Neuronal stem cell (in vitro differentiated cells): ENCODE results near the gene CYB5R3. TPM values are rescaled to one million over a fixed set of nuclear protein-coding genes. Genes with fewer than 3 reads are reported as not detected.

Experiments
- DNase-seq: peaks from one replicate; pipeline ENCODE4 v3.0.0-alpha.2; 2013; ENCODE audit warnings: low spot score
- H2AFZ ChIP-seq: one replicate; pipeline ENCODE4 v1.6.1; 2013; ENCODE audit warnings: mild to moderate bottlenecking, low read length, inconsistent platforms
- H2AK5ac ChIP-seq: 2 replicates; pipeline ENCODE4 v1.6.1; 2013; ENCODE audit warnings: low read depth, mild to moderate bottlenecking, inconsistent platforms, low read length, moderate library complexity, mixed read lengths
- H2BK120ac ChIP-seq: 2 replicates; pipeline ENCODE4 v1.6.1; 2013; ENCODE audit warnings: low read depth, mild to moderate bottlenecking, inconsistent platforms, low read length, moderate library complexity, mixed read lengths
- H2BK12ac ChIP-seq: one replicate; pipeline ENCODE4 v1.6.1; 2013; ENCODE audit warnings: low read length, inconsistent platforms
- H2BK15ac ChIP-seq: 2 replicates; pipeline ENCODE4 v1.6.1; 2013; ENCODE audit warnings: mild to moderate bottlenecking, low read length, inconsistent platforms, mixed read lengths
- H2BK5ac ChIP-seq: one replicate; pipeline ENCODE4 v1.6.1; 2013; ENCODE audit warnings: inconsistent platforms, mild to moderate bottlenecking, low read length, moderate library complexity
- H3K14ac ChIP-seq: one replicate; pipeline ENCODE4 v1.6.1; 2013; ENCODE audit warnings: low read length, inconsistent platforms
- H3K18ac ChIP-seq: 2 replicates; pipeline ENCODE4 v1.6.1; 2013; ENCODE audit warnings: low read length, inconsistent platforms
- H3K23ac ChIP-seq: 2 replicates; pipeline ENCODE4 v1.6.1; 2013; ENCODE audit warnings: low read depth, mild to moderate bottlenecking, mixed read lengths, low read length, inconsistent platforms; ENCODE audit not compliant: poor library complexity
- H3K27ac ChIP-seq: replicated peaks from 3 replicates; pipeline ENCODE4 v1.5.1; 2013; ENCODE audit warnings: low read length, inconsistent platforms
- H3K27me3 ChIP-seq, 3 experiments: 2 replicates each; pipeline ENCODE4 v1.6.1; 2013; ENCODE audit warnings: low read length in 3 of 3, mild to moderate bottlenecking in 2 of 3, inconsistent platforms in 1 of 3, low read depth in 1 of 3, mixed read lengths in 1 of 3, moderate library complexity in 1 of 3; ENCODE audit not compliant: control insufficient read depth in 3 of 3, insufficient read depth in 3 of 3
- H3K36me3 ChIP-seq, 2 donors: replicated peaks in 1 of 2; 2 replicates each; pipeline ENCODE4 v1.6.1; 2013; ENCODE audit warnings: low read length in 2 of 2; ENCODE audit not compliant: control insufficient read depth in 2 of 2, insufficient read depth in 2 of 2
- H3K4ac ChIP-seq: 2 replicates; pipeline ENCODE4 v1.6.1; 2013; ENCODE audit warnings: inconsistent platforms, mild to moderate bottlenecking, low read length, moderate library complexity
- H3K4me1 ChIP-seq, 2 donors: 1 replicate in 1 of 2; 2 replicates in 1 of 2; pipeline ENCODE4 v1.6.1; 2013; ENCODE audit warnings: low read length in 2 of 2, low read depth in 1 of 2; ENCODE audit not compliant: control insufficient read depth in 2 of 2, insufficient read depth in 1 of 2
- H3K4me2 ChIP-seq: one replicate; pipeline ENCODE4 v1.6.1; 2013; ENCODE audit warnings: mild to moderate bottlenecking, low read length, inconsistent platforms; ENCODE audit not compliant: insufficient read depth, poor library complexity, severe bottlenecking
- H3K4me3 ChIP-seq, 2 donors: 2 replicates each; pipeline ENCODE4 v1.5.1; 2013; ENCODE audit warnings: low read length in 2 of 2, mild to moderate bottlenecking in 2 of 2, inconsistent platforms in 1 of 2, moderate library complexity in 1 of 2
- H3K79me1 ChIP-seq: one replicate; pipeline ENCODE4 v1.6.1; 2013; ENCODE audit warnings: low read depth, mild to moderate bottlenecking, inconsistent platforms, low read length, moderate library complexity
- H3K9ac ChIP-seq: one replicate; pipeline ENCODE4 v1.6.1; 2013; ENCODE audit warnings: mild to moderate bottlenecking, low read depth, low read length, inconsistent platforms; ENCODE audit not compliant: poor library complexity
- H3K9me3 ChIP-seq, 2 donors: replicated peaks in 1 of 2; 2 replicates each; pipeline versions ENCODE3 to v1.6.1; 2013; ENCODE audit warnings: low read length in 2 of 2, mild to moderate bottlenecking in 2 of 2, inconsistent platforms in 1 of 2, low read depth in 1 of 2, mixed read lengths in 1 of 2, moderate library complexity in 1 of 2; ENCODE audit not compliant: control insufficient read depth in 2 of 2, insufficient read depth in 1 of 2
- H4K8ac ChIP-seq: one replicate; pipeline ENCODE4 v1.6.1; 2013; ENCODE audit warnings: low read depth, mild to moderate bottlenecking, inconsistent platforms, low read length, moderate library complexity
- H4K91ac ChIP-seq: one replicate; pipeline ENCODE4 v1.6.1; 2013; ENCODE audit warnings: low read length, low read depth, mild to moderate bottlenecking, inconsistent platforms; ENCODE audit not compliant: poor library complexity
- WGBS, 2 donors: extraction: QIAGEN DNeasy Blood & Tissue Kit; methylation state at CpG; one replicate each; pipeline ENCODE4 v1.1.7; 2013; ENCODE audit warnings: missing lambda C conversion rate in 2 of 2, mixed read lengths in 1 of 2; ENCODE audit not compliant: insufficient read length in 2 of 2, insufficient replicate concordance in 1 of 2; ENCODE audit errors: extremely low coverage in 2 of 2; 5-methylcytosine and 5-hydroxymethylcytosine counted together
- polyA plus RNA-seq, 2 experiments: library from polyadenylated mRNA; stranded (reverse); fragments of 200-250 nt; gene quantifications; one replicate each; pipeline ENCODE4 v1.2.3, GENCODE V29; 2013

CYB5R3 gene
- polyA plus RNA-seq (2013, experiment 1 of 2) = 108 TPM
- polyA plus RNA-seq (2013, experiment 2 of 2) = 107 TPM

DNA sequence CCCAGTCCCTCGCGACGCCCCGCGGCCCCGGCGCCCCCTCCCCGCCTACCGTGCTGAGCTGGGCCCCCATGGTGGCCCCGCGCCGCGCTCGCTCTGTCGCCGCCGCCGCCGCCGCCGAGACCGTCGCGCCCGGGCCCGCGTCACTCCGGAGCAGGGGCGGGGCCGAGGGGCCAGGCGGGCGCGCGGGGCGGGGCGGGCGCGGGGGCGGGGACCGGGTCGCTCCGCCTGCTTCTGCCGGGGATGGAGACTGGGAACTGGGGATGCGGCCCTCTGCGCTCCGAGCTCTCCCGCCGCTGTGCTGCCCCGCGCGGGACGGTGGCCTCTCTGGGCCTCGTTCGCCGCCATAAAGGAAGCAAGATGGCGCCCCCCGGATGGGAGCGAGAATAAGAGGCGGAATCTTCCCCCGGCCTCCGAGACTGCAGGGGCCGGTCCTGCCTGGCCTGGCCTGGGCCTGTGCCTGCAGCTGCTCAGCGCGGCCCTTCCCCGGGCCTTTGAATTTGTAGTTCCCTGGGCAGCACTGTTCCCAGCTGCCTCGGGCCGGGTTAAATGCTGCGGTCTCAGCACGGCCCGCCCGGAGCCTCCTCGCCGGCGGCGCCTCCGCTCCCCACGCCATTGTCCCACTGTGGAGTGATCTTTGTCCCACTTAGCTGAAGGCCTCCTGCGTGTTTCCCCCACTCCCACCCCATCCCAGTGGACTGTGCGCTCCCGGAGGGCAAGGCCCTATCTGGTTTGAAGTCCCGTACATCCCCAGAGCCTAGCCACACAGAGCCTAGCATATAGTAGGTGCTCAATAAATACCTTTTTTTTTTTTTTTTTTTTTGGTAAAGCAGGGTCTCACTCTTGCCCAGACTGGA lies at the start of gene CYB5R3:
Gene CYB5R3 (minus strand): TSS at position 147 of the 854 bp plus-strand sequence. CDS start 77 bp downstream, at position 70.
- Histone ChIP-seq H3K14ac (peak within 1 kb of the TSS; percentile 94), H2BK5ac (peak within 1 kb of the TSS; percentile 95), H3K27me3 (peaks cover 0 to 5% (median 0%) of the 10 kb centered on the region in 3 experiments), H2BK12ac (peak within 1 kb of the TSS; percentile 94), H3K18ac (peak within 1 kb of the TSS; percentile 93), H2BK15ac (peak within 1 kb of the TSS; percentile 94), H3K9me3 (no peaks in the 10 kb centered on the region), H3K4me3 (peak within 1 kb of the TSS; percentile 100), H3K4ac (peak within 1 kb of the TSS; percentile 98), H3K4me1 (peaks cover 9 to 11% of the 10 kb centered on the region in 2 donors), H2BK120ac (no peak within 1 kb of the TSS), H4K8ac (peak within 1 kb of the TSS; percentile 65), H3K27ac (no peak within 1 kb of the TSS), H3K9ac (peak within 1 kb of the TSS; percentile 100), H2AK5ac (peak within 1 kb of the TSS; percentile 92), H3K23ac (peak within 1 kb of the TSS; percentile 96), H2AFZ (peak within 1 kb of the TSS; percentile 94), H3K36me3 (peaks cover 2 to 5% of the 10 kb centered on the region in 2 donors), H4K91ac (peak within 1 kb of the TSS; percentile 95), H3K4me2 (peak within 1 kb of the TSS; percentile 89), H3K79me1 (peaks cover 28% of the 10 kb centered on the region)
- peak; percentile 66 for DNase-seq
- WGBS, 2 donors = no CpG with 5 or more reads among the region's 81 CpGs

DNA sequence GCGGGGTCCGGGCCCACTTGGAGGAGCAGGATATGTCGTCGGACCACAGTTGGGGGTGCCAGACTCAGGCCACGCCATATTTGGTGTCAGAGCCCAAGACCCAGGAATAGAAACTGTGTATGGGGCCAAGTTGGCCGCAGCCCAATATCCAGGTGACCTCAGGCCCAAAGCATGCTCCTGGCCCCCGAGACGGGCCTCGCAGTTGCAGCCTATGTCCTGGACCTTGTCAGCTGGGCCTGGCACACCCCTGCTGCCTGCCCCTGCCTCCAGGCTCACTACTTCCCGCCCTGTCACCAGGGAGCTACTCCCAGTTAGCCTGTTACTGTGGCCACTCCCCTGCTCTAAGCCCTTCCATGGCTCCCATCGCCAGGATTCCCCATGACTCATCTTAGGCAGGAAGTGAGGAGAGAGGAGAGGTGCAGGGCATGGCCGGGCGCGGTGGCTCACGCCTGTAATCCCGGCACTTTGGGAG lies 48.4 kb upstream of the CYB5R3 start:
- peaks cover 0 to 15% (median 0%) of the 10 kb centered on the region in 3 experiments for H3K27me3 ChIP-seq
- H4K91ac ChIP-seq = no peak overlapping the region
- no peaks in the 10 kb centered on the region for H3K79me1 ChIP-seq
- H3K18ac ChIP-seq = peak overlapping the region; percentile 45
- peaks cover 0 to 2% of the 10 kb centered on the region in 2 donors for H3K36me3 ChIP-seq
- no peak overlapping the region for H2BK5ac ChIP-seq
- H3K4me1 ChIP-seq = peaks cover 4 to 7% of the 10 kb centered on the region in 2 donors
- peak overlapping the region; percentile 44 for H3K4ac ChIP-seq
- peak overlapping the region; percentile 75 for H3K14ac ChIP-seq
- H2BK12ac ChIP-seq = peak overlapping the region; percentile 8
- no peak overlapping the region for H3K27ac ChIP-seq
- DNase-seq = no peak
- peak overlapping the region; percentile 76 for H2BK120ac ChIP-seq
- H3K23ac ChIP-seq = peak overlapping the region; percentile 63
- H2AK5ac ChIP-seq = peak overlapping the region; percentile 61
- H2BK15ac ChIP-seq = peak overlapping the region; percentile 56
- H3K9me3 ChIP-seq = no peaks in the 10 kb centered on the region
- no peak overlapping the region for H4K8ac ChIP-seq
- H3K4me3 ChIP-seq = no peak overlapping the region
- H3K4me2 ChIP-seq = no peak overlapping the region
- WGBS, 2 donors = no CpG with 5 or more reads among the region's 16 CpGs
- H3K9ac ChIP-seq = peak overlapping the region; percentile 70
- H2AFZ ChIP-seq = no peak overlapping the region

DNA sequence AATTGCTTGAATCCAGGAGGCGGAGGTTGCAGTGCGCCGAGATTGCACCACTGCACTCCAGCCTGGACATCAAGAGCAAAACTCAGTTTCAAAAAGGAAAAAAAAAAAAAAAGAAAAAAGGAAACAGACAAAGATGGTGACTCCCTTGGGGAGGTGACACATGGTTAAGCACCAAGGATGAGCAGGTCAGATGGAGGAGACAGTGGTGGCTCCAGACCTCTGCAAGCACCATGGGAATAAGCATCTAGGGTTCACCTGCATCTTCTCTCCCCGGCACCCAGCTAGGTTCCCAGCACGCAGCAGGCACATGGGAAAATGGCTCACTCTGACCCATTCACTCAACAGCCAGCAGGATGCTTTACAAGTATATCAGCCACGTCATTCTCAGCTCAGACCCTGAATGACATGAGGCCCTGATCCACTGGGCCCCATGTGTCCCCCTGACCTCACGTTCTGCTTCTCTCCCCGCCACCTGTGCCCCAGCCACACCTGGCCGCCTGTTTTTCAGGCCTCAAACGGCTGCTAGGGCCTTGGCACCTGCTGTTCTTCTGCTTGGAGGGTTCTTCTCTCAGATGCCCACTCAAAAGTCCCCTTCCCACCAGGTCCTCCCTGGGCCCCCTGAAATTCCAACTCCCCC lies 47.3 kb upstream of the CYB5R3 start:
- H3K18ac ChIP-seq = no peak overlapping the region
- peaks cover 0 to 2% of the 10 kb centered on the region in 2 donors for H3K36me3 ChIP-seq
- H2BK15ac ChIP-seq = no peak overlapping the region
- peak overlapping the region; percentile 14 for H2AK5ac ChIP-seq
- H2BK120ac ChIP-seq = no peak overlapping the region
- no peak for DNase-seq
- H2BK12ac ChIP-seq = no peak overlapping the region
- no peak overlapping the region for H3K9ac ChIP-seq
- no peak overlapping the region for H3K4ac ChIP-seq
- no peaks in the 10 kb centered on the region for H3K79me1 ChIP-seq
- no peak overlapping the region for H3K4me2 ChIP-seq
- no peaks in the 10 kb centered on the region for H3K9me3 ChIP-seq
- H4K8ac ChIP-seq = no peak overlapping the region
- no peak overlapping the region for H2AFZ ChIP-seq
- H3K23ac ChIP-seq = no peak overlapping the region
- H3K4me3 ChIP-seq = no peak overlapping the region
- peaks cover 4 to 7% of the 10 kb centered on the region in 2 donors for H3K4me1 ChIP-seq
- no peak overlapping the region for H3K14ac ChIP-seq
- H3K27ac ChIP-seq = no peak overlapping the region
- no CpG with 5 or more reads among the region's 10 CpGs for WGBS, 2 donors
- peaks cover 0 to 15% (median 0%) of the 10 kb centered on the region in 3 experiments for H3K27me3 ChIP-seq
- H2BK5ac ChIP-seq = peak overlapping the region; percentile 78
- H4K91ac ChIP-seq = no peak overlapping the region
